Loucy (cell line): ENCODE data around the gene AP3S1.

Experiments used
- CTCF ChIP-seq: fragments of 200-600 bp; sonication (generic); conservative IDR thresholded peaks from 2 replicates; pipeline ENCODE4 v1.5.1; 2014; ENCODE audit warnings: mild to moderate bottlenecking, antibody characterized with exemption, low read length
- EZH2phosphoT487 ChIP-seq: fragments of 200-600 bp; IDR thresholded peaks from 2 replicates; pipeline ENCODE4 v1.6.1; 2018; ENCODE audit warnings: antibody characterized with exemption, mild to moderate bottlenecking, moderate library complexity, borderline replicate concordance

GRCh38 chr5:115801152-115801551 lies 40.6 kb upstream of the AP3S1 start:
- TF ChIP-seq CTCF (no peak), EZH2phosphoT487 (no peak)
